HepG2 (cell line): Measurements from ENCODE around the gene ERCC6. TPM values are rescaled to one million over a fixed set of nuclear protein-coding genes. Genes with fewer than 3 reads are reported as not detected.

Source experiments
- CREB1 ChIP-seq, 2 experiments: fragments of 450-650 bp in 1 of 2; IDR thresholded peaks; 2 replicates each; pipeline ENCODE4 v1.6.1; 2016 to 2017; ENCODE audit warnings: control low read depth in 1 of 2, mild to moderate bottlenecking in 1 of 2, missing compliant biosample characterization in 1 of 2, missing genetic modification characterization in 1 of 2
- FOXP4 ChIP-seq: sonication (generic); formaldehyde crosslinking; IDR thresholded peaks from 2 replicates; pipeline ENCODE4 v1.4.0; 2020; ENCODE audit warnings: missing genetic modification reagents
- HDAC2 ChIP-seq: sonication (generic); formaldehyde crosslinking; IDR thresholded peaks from 2 replicates; pipeline ENCODE4 v1.4.0; 2020; ENCODE audit warnings: missing genetic modification reagents
- HIVEP1 ChIP-seq: sonication (generic); formaldehyde crosslinking; IDR thresholded peaks from 2 replicates; pipeline ENCODE4 v1.4.0; 2020; ENCODE audit warnings: mild to moderate bottlenecking, missing genetic modification reagents
- HMGXB4 ChIP-seq, 2 experiments: sonication (generic) in 1 of 2; formaldehyde crosslinking in 1 of 2; IDR thresholded peaks; 2 replicates each; pipeline versions ENCODE4 v1.4.0 to v1.6.1; 2018 to 2020; ENCODE audit warnings: missing genetic modification reagents in 2 of 2, borderline replicate concordance in 1 of 2, low read depth in 1 of 2, mild to moderate bottlenecking in 1 of 2, missing biosample characterization in 1 of 2
- HNF4G ChIP-seq, 2 experiments: sonication (generic) in 1 of 2; formaldehyde crosslinking in 1 of 2; IDR thresholded peaks; 2 replicates each; pipeline versions ENCODE4 v1.4.0 to v1.6.1; 2011 to 2020; ENCODE audit warnings: borderline replicate concordance in 2 of 2, low read depth in 2 of 2, mild to moderate bottlenecking in 2 of 2, low read length in 1 of 2, missing genetic modification reagents in 1 of 2, moderate library complexity in 1 of 2
- HNRNPH1 ChIP-seq: fragments of 200-400 bp; formaldehyde crosslinking; optimal IDR thresholded peaks from 2 replicates; pipeline ENCODE3; 2017; ENCODE audit warnings: mild to moderate bottlenecking, low read depth, low read length
- HOXA3 ChIP-seq: sonication (generic); formaldehyde crosslinking; IDR thresholded peaks from 2 replicates; pipeline ENCODE4 v1.5.0; 2020; ENCODE audit warnings: missing genetic modification reagents
- STAT6 ChIP-seq: sonication (generic); formaldehyde crosslinking; IDR thresholded peaks from 2 replicates; pipeline ENCODE4 v1.4.0; 2020; ENCODE audit warnings: missing genetic modification reagents, mild to moderate bottlenecking, borderline replicate concordance
- ZFYVE20 ChIP-seq: sonication (generic); formaldehyde crosslinking; IDR thresholded peaks from 2 replicates; pipeline ENCODE4 v1.8.0; 2023; ENCODE audit warnings: low read depth, mild to moderate bottlenecking, moderate library complexity, missing genetic modification reagents, borderline replicate concordance
- ZNF550 ChIP-seq: sonication (generic); formaldehyde crosslinking; IDR thresholded peaks from 2 replicates; pipeline ENCODE4 v1.4.0; 2020; ENCODE audit warnings: mild to moderate bottlenecking, missing genetic modification reagents, borderline replicate concordance
- ZNF580 ChIP-seq: IDR thresholded peaks from 2 replicates; pipeline ENCODE4 v1.6.1; 2016; ENCODE audit warnings: low read depth, borderline replicate concordance
- ZNF713 ChIP-seq: sonication (generic); formaldehyde crosslinking; IDR thresholded peaks from 2 replicates; pipeline ENCODE4 v1.4.0; 2020; ENCODE audit warnings: mild to moderate bottlenecking, missing genetic modification reagents
- ZSCAN31 ChIP-seq: sonication (generic); formaldehyde crosslinking; IDR thresholded peaks from 2 replicates; pipeline ENCODE4 v1.5.0; 2020; ENCODE audit warnings: low read depth, mild to moderate bottlenecking, missing genetic modification reagents
- ZSCAN9 ChIP-seq: IDR thresholded peaks from 2 replicates; pipeline ENCODE4 v1.6.1; 2016; ENCODE audit warnings: borderline replicate concordance
- ZUFSP ChIP-seq: sonication (generic); formaldehyde crosslinking; IDR thresholded peaks from 2 replicates; pipeline ENCODE4 v1.9.0; 2021; ENCODE audit warnings: missing genetic modification reagents, mild to moderate bottlenecking, borderline replicate concordance
- polyA plus RNA-seq, 8 experiments: library from polyadenylated mRNA; depleted of rRNA in 3 of 8; stranded (reverse) in 7 of 8; unstranded in 1 of 8; fragments of >200 nt; fragmentation: Illumina TruSeq in 4 of 8; extraction: Trizol in 4 of 8; gene quantifications; 2 replicates each; pipeline versions ENCODE4 v1.2.1 to v1.2.3, GENCODE V29; 2011 to 2016; ENCODE audit warnings: low read depth in 4 of 8, missing spikeins in 1 of 8, mixed read lengths in 1 of 8; ENCODE audit not compliant: insufficient read depth in 1 of 8
- total RNA-seq, 5 experiments: library from RNA; depleted of rRNA; stranded (reverse); fragments of >200 nt; fragmentation: Illumina TruSeq; extraction: Trizol; gene quantifications; 2 replicates each; pipeline ENCODE4 v1.2.3, GENCODE V29; 2016; ENCODE audit warnings: low read depth in 1 of 5

The ERCC6 gene
- total and polyA plus RNA-seq, 2 of the 13 experiments (the other 11 are each of a cell fraction or from before 2014, with no cell fraction given), result 5.1 to 9.8 TPM

GRCh38 chr10:49538381-49539319 is at the start of gene ERCC6 (continued):
- TF ChIP-seq HMGXB4 (CRISPR knock-in tag; IDR thresholded peaks at IDR 0.05; ENCODE audit: borderline replicate concordance in 1 of 2, low read depth in 1 of 2) (peak; percentile 70 to 74; a peak in 3 of 4 replicates), HIVEP1 (CRISPR knock-in tag) (peak; percentile 80), ZFYVE20 (no peak), STAT6 (CRISPR knock-in tag) (peak; percentile 62; the same call in 1 of the 2 replicates), ZNF580 (CRISPR knock-in tag) (peak; percentile 53; the same call in 1 of the 2 replicates), HNRNPH1 (no peak), HNF4G (IDR thresholded peaks at IDR 0.05; ENCODE audit: borderline replicate concordance, low read depth, low read length) (no peak), HNF4G (CRISPR knock-in tag; IDR thresholded peaks at IDR 0.05; ENCODE audit: borderline replicate concordance, low read depth) (peak; percentile 40; the same call in 1 of the 2 replicates), ZNF713 (CRISPR knock-in tag) (0 out of 2 replicates have a peak, but pooled peaks have one; percentile 30), HOXA3 (CRISPR knock-in tag) (peak; percentile 40), ZSCAN31 (CRISPR knock-in tag) (peak; percentile 90; the same call in 1 of the 2 replicates), HDAC2 (CRISPR knock-in tag) (peak; percentile 13; the same call in 1 of the 2 replicates), ZNF550 (no peak), ZUFSP (CRISPR knock-in tag) (no peak), CREB1 (IDR thresholded peaks at IDR 0.05) (no peak), CREB1 (CRISPR knock-in tag; IDR thresholded peaks at IDR 0.05) (no peak), ZSCAN9 (CRISPR knock-in tag) (no peak; the same call in 1 of the 2 replicates), FOXP4 (peak; percentile 19; the same call in 1 of the 2 replicates)
